CD4-positive, alpha-beta T cell treated with Interleukin-15 for 4 hours (primary cell): ENCODE data around the gene ARMH2.
"Not testable (repeated sequence)": the region's sequence is repeated elsewhere in the genome, so short reads cannot be mapped to it uniquely, and the experiment has no call there.

ENCODE experiments used
- DNase-seq: peaks from one replicate; pipeline ENCODE4 v3.0.0-alpha.2; 2020; ENCODE audit warnings: low spot score

ARMH2 gene

DNA sequence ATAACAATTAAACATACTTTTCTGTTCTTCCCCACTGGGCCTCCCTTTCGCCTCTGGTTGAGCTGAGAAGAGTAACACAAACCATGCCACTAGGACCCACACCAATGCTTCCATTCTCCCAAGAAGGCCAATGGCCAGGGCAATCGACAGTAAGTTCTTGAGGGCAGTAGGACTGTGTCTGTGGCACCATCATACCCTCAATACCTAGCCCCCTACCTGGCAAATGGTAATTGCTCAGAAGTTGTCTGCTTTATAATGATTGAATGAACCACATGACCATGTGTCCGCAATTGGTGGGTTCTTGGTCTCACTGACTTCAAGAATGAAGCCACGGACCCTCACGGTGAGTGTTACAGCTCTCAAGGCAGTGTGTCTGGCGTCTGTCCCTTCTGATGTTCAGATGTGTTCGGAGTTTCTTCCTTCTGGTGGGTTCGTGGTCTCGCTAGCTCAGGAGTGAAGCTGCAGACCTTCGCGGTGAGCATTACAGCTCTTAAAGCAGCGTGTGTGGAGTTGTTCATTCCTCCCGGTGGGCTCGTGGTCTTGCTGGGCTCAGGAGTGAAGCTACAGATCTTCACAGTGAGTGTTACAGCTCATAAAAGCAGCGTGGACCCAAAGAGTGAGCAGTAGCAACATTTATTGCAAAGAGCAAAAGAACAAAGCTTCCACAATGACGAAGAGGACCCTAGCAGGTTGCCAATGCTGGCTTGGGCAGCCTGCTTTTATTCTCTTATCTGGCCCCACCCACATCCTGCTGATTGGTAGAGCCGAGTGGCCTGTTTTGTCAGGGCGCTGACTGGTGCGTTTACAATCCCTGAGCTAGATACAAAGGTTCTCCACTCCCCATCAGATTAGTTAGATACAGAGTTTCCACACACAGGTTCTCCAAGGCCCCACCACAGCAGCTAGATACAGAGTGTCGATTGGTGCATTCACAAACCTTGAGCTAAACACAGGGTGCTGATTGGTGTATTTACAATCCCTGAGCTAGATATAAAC lies 33.6 kb downstream of the ARMH2 start:
- not testable (repeated sequence) for DNase-seq

DNA sequence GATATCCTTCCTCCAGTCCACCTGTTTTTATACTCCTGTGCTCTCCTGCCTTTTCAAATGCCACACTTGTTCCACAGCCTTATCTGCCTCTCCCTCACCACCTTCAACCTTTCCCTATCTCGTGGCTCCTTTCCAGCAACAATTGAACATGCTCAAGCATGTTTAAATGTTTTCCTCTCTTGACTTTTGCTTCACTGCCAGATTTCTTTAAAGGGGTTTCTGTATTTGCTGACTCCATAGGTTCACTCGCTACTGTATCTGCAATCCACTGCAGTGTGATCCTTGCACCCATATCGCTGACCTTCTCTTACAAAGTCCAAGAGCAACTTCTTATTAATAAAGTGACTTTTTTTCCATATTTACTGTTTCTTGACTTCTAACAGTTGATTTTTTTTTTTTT lies 35.1 kb downstream of the ARMH2 start:
- no peak for DNase-seq

DNA sequence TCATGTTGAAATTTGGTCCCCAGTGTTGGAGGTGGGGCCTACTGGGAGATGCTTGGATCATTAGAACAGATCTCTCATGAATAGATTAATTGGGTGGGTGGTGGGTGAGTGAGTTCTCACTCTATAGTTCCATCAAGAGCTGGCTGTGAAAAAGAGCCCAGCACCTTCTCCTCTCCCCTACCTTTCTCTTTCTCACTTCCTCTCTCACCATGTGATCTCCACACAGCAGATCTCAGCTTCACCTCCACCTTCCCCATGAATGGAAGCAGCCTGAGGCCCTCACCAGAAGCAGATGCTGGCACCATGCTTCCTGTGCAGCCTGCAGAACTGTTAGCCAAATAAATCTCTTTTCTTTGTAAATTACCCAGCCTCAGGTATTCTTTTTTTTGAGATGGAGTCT lies 36.9 kb downstream of the ARMH2 start:
- no peak for DNase-seq

DNA sequence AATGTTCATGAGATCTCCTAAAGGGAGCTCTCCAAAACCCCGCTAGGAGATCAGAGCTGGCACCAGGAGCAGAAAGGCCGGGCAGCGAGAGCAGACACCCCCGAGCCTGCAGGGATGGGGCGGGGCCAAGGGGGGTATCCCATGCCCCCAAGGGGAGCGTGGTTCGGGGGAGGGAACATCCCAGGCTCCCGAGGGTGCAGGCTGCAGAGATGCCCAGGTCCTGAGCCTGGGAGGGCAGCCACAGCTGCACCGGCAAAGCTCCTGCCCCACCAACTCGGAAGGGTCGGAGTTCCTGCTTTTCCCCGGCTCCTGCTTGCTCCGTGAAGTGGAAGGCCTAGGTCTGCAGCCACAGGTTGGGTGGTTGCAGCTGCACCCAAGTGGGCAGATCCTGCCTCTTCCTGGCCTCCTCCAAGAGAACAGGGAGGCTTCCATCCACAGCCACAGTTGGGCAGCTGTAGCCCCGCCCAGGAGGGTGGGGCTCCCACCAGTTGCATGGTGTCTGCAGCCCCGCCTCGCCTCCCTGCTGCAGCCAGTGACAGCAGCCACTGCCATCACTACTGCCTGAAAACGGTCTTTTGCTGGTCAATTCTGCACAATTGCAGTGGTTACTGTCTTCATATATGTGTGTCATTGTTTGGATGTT lies 37.4 kb downstream of the ARMH2 start:
- no peak for DNase-seq

DNA sequence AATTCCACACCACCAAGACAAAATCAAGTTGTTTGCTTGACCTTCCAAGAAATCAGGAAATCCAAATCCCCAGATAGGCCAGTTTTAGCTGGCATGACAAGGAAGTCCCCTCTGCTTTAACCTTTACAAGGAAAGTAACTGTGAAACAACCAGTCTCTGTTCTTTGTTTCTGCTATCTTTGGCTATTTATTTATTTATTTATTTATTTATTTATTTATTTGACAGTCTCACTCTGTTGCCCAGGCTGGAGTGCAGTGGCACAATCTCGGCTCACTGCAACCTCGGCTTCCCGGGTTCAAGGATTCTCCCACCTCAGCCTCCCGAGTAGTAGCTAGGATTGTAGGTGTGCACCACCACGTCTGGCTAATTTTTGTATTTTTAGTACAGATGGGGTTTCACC lies 38.5 kb downstream of the ARMH2 start:
- no peak for DNase-seq

DNA sequence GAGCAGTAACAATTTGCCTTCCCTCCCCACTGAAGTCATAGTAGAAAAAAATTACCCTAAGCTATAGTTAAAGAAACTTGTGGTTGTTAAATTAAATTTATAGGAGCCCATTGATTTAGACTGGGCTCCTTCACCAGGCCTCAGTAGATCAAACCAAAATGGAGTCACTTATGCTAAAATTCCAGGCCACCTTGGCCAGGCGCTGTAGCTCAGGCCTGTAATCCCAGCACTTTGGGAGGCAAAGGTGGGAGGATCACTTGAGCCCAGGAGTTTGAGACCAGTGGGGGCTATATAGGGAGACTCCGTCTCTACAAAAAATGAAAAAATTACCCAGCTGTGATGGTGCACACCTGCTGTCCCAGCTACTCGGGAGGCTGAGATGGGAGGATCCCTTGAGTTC lies 39.0 kb downstream of the ARMH2 start:
- DNase-seq, result no peak

DNA sequence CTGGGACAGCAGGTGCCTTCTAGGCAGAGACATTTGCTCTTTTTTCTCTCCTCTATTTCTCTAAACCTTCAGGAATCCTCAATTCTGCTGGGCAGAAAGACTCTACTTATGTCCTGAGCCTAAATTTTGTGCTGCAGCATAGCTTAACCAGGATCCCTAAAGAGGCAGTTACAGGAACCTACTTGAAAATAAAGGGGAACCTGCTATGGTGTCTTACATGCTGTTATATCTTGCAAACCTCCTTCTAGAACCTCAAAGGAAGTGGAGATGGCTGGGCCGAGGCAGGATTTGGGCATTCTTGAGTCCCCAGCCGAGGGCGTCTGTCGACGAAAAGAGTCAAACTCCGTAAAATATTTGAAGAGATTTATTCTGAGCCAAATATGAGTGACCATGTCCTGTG lies 41.1 kb downstream of the ARMH2 start:
- no peak for DNase-seq

DNA sequence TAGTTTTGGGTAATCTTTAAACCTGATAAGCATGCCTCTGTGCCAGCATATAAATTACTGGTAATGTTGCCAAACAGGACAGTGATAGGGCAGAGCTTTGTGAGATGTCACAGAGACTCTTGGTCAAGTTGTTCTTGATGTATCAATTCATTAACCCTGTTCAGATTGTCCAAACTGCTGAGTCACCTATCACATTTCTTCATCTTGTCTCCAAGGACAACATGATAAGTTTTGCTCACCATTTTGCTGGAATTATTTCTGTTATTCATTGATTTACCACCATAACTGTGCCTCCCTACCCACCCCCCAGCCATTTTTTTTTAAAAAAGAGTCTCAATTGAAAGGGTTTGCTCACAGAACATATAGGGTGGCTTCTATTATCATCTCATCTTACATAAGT lies 43.4 kb downstream of the ARMH2 start:
- DNase-seq, result no peak

DNA sequence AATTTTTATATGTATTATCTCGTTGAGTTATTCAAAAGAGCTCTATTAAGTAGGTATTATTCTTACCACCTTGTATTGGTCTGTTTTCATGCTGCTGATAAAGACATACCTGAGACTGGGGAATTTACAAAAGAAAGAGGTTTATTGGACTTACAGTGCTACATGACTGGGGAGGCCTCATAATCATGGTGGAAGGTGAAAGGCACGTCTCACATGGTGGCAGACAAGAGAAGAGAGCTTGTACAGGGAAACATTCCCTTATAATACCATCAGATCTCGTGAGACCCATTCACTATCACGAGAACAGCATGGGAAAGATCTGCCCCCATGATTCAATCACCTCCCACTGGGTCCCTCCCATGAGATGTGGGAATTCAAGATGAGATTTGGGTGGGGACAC lies 44.3 kb downstream of the ARMH2 start:
- DNase-seq, result not testable (repeated sequence)

DNA sequence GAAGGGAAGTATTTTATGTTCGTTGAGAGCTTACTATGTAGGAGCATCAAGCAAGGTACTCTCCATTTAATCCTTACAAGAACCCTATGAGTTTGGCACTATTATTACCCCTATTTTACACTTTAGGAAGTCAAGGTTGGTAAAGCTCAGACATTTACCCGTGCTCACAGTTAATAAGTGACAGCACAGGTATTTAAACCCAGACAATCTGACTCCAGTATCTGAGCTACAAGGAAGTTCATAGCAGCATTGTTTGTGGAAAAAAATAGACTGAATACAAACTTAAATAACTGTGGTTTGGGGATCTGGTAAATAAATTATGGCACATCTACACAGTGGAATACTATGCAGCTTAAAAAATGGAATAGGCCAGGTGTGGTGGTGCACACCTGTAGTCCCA lies 45.2 kb downstream of the ARMH2 start:
- DNase-seq, result no peak

DNA sequence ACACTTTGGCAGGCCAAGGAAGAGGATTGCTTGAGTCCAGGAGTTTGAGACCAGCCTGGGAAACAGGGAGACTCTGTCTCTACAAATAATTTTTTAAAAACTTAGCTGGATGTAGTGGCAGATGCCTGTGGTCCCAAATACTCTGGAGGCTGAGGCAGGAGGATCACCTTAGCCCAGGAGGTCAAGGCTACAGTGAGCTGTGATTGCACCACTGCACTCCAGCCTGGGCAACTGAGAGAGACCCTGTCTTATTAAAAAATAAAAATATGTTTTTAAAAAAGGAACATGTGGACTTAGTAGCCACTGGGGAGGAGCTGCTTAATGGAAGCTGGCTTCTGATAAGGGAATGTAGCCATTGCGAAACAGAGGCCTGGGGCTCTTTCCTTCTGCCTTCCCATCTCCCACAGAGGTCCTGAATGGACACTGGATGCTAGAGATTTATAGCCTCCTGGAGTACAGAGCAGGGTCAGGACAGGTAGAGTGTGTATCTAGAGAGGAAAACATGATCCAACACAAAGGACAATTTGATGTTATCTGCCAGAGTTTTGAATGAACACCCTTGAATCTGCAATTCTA lies 45.7 kb downstream of the ARMH2 start:
- no peak for DNase-seq

DNA sequence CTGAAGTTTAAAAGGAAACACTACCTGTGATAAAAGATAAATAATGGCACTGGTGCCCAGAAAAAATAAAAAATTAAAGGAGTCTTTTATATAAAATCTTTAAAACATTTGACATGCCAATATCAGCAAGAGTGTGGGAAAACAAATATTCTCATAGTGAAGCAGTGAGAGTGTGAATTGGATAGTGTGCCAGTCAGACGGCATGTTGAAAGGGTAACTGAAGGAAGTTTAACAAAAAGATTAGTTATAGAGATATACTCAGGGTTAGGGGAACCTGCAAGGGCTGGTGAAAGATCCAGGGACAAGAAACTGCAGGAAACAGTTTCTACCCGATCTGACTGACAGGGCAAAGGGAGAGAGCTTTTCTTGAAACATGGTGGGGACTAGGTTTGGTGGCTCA lies 46.2 kb downstream of the ARMH2 start:
- DNase-seq, result no peak

DNA sequence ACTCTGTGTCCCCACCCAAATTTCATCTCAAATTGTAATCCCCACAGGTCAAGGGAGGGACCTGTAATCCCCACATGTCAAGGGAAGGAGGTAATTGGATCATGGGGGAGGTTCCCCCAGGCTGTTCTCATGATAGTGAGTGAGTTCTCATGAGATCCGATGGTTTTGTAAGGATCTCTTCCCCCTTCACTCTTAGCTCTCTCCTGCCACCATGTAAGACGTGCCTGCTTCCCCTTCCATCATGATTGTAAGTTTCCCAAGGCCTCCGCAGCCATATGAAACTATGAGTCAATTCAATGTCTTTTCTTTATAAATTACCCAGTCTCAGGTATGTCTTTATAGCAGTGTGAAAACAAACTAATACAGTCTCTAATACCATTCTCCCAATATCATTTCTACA lies 47.8 kb downstream of the ARMH2 start:
- not testable (repeated sequence) for DNase-seq

DNA sequence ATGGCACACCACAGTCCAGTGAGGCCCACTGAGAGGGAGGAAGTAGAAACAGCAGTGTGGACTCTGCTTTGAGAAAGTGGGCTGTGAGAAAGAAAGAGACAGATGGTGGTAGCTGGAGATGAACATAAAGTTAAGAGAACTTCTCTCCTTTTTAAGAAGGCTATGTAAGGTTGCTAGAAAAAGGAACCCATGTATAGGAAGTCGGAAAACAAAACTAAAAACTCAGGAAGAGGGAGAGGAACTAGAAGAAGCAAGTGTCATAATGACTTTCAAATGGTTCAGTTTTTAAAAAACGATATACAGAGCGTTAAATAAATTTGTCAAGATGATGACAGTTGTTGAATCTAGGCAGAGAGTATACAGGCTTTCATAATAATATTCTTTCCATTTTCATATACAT lies 49.4 kb downstream of the ARMH2 start:
- no peak for DNase-seq
